Lower leg skin (tissue), 3 donors: Measurements from ENCODE around the gene ZC3H7B.

Source experiments
- POLR2A ChIP-seq, 2 donors: fragments of 450-650 bp; IDR thresholded peaks; one replicate each; pipeline ENCODE4 v1.6.1; 2016 to 2017; ENCODE audit warnings: antibody characterized with exemption in 2 of 2, mild to moderate bottlenecking in 1 of 2, moderate library complexity in 1 of 2
- TF ChIP-seq, protein P1 (sequence below), 3 donors: fragments of 450-650 bp; IDR thresholded peaks; one replicate each; pipeline ENCODE4 v1.5.1; 2016; ENCODE audit warnings: antibody characterized with exemption in 3 of 3, mild to moderate bottlenecking in 3 of 3, moderate library complexity in 2 of 3

DNA sequence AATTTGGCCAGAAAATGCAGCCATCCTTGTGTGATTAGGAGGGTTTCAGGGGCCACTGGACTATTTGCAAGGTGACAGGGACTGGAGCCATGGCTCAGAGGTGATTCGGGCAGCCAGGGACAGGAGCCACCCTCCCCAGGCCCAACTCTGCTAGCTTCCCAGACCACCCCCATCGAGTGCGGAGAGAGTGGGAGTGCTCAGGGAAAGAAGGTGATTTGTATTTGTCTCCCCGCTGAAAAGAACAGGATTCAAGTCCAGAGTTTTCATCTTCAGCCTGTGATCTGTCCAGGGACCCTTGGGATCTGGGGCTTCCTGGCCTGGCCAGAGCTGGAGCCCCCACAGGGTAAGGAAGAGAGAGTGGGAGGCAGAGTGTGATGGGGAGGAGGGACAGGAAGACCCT is 58.1 kb downstream of the ZC3H7B start:
- TF ChIP-seq, protein P1, sequence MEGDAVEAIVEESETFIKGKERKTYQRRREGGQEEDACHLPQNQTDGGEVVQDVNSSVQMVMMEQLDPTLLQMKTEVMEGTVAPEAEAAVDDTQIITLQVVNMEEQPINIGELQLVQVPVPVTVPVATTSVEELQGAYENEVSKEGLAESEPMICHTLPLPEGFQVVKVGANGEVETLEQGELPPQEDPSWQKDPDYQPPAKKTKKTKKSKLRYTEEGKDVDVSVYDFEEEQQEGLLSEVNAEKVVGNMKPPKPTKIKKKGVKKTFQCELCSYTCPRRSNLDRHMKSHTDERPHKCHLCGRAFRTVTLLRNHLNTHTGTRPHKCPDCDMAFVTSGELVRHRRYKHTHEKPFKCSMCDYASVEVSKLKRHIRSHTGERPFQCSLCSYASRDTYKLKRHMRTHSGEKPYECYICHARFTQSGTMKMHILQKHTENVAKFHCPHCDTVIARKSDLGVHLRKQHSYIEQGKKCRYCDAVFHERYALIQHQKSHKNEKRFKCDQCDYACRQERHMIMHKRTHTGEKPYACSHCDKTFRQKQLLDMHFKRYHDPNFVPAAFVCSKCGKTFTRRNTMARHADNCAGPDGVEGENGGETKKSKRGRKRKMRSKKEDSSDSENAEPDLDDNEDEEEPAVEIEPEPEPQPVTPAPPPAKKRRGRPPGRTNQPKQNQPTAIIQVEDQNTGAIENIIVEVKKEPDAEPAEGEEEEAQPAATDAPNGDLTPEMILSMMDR (IDR thresholded peaks at IDR 0.05), result no peak
- no peak for TF ChIP-seq POLR2A (IDR thresholded peaks at IDR 0.05)
